GM21528 (cell line): ENCODE data around the gene PER3.

Experiments used
- ATAC-seq: cut with Tn5 transposase; IDR thresholded peaks from one replicate; pipeline ENCODE4 v1.9.1; 2021; ENCODE audit warnings: mild to moderate bottlenecking, moderate library complexity; ENCODE audit not compliant: unreplicated experiment, low FRiP score

Gene PER3

DNA sequence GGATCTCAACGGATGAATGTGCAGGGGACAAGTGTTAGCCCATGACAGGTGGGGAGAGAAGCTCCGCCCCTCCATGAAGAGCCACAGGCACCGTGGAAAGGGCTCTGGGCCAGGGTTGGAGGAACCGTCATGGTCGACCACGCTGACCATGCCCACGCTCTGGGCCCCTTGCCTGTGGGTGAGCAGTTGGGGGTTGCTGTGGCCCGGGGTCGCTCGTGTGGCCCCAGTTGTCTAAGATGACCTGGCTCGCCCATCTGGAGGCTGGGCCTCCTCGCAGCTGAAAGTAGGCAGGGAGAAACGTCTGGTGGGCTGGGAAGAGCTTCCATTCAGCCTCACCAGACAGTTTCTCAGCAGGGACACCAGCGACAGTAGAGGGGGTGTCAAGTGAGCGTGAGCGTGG is 81.9 kb downstream of the PER3 start:
- no peak for ATAC-seq

GRCh38 chr1:7868070-7868780 is 84.1 kb downstream of the PER3 start:
- no peak for ATAC-seq

- ATAC-seq, result no peak
Measured at GRCh38 chr1:7869136-7869920, 85.2 kb downstream of the PER3 start.

DNA sequence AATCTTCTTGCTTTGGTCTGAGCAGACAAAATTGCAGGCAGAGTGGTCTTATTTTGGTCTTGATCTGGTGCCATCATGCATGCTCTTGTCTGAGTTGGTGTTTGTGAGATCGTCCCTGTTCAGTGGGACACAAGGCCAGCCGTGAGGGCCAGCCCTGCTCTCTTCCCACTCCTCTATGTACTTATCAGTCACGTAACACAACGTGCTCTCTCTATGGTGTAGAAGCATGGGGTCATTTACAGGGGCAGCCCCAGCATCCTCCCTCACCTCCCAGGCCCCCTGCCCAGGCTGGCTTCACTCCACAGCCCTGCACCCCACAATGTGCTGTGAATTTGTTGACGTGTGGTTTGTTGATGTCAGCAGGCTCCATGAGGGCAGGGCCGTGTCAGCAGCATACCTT is 87.0 kb downstream of the PER3 start:
- ATAC-seq, result no peak

DNA sequence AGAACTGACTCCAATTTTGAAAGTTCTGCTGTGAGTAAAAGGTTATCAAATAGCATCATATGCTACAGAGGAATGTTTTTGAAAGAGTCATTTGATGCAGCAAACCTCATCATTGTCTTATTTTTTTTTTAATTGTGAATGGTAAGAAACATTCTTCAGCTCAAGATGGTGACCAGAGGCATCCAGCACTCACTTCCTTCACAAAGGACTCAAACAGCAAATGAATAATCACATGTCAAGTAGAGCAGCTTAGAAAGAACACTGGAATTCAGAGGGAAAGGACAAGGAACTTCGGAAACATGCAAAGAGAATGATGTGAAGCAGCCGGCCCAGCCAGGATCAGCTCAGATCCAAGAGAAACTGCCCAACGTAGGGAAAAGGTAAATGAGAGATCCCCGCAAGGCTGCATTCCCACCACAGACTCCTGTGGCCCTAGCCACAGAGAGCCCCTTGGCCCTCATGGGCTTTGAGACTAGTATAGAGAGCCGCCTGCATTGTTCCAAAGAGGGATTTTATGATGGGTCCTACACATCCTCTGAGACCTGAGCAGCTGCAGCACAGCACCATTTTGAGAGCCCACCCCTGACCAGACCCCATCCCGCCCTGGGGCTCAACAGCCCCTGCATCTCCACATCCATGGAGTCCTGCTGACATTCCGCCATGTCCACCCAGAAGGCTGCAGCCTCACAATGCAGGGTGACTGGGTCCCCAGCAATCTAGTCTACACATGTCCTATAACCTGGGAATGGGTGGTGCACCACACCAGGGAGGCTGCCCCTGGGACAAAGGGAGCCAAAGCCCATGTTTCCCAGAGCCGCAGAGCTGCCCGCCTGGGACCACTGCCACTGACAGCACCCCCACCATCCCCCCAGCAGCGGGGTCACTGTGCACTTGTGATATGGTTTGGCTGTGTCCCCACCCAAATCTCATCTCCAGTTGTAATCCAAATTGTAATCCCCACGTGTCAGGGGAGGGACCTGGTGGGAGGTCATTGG is 90.0 kb downstream of the PER3 start:
- ATAC-seq, result no peak

- no peak for ATAC-seq
Measured at GRCh38 chr1:7878027-7878426, 93.9 kb downstream of the PER3 start.

DNA sequence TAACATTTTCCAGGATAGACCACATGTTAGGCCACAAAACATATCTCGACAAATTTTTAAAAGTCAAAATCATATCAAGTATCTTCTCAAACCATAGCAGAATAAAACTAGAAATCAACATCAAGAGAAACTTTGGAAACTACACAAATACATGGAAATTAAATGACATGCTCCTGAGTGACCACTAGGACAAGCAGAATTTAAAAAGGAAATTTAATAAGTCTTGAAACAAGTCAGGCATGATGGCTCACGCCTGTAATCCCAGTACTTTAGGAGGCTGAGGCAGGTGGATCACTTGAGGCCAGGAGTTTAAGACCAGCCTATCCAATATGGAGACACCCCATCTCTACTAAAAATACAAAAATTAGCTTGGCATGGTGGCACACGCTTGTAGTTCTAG is 95.1 kb downstream of the PER3 start:
- ATAC-seq, result no peak

DNA sequence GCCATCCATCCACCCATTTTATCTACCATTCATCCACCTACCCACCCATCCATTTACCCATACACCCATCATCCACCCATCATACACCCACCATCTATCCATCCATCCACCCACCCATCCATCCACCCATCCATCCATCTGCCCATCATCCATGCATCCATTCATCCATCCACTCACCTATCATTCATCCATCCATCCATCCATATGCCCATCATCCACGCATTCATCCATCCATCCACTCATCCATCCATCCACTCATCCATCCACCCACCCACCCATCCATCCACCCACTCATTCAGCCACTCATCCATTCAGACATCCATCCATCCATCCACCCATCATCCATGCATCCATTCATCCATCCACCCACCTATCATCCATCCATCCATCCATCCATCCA is 100.7 kb downstream of the PER3 start:
- no peak for ATAC-seq

GRCh38 chr1:7885513-7886404 is 101.7 kb downstream of the PER3 start:
- ATAC-seq, result no peak

- ATAC-seq, result no peak
Measured at GRCh38 chr1:7886405-7886745, 102.3 kb downstream of the PER3 start.

GRCh38 chr1:7888248-7889081 is 104.4 kb downstream of the PER3 start:
- ATAC-seq, result no peak

- no peak for ATAC-seq
Measured at GRCh38 chr1:7890853-7891252, 106.8 kb downstream of the PER3 start.

GRCh38 chr1:7891804-7892203 is 107.7 kb downstream of the PER3 start:
- ATAC-seq, result no peak

DNA sequence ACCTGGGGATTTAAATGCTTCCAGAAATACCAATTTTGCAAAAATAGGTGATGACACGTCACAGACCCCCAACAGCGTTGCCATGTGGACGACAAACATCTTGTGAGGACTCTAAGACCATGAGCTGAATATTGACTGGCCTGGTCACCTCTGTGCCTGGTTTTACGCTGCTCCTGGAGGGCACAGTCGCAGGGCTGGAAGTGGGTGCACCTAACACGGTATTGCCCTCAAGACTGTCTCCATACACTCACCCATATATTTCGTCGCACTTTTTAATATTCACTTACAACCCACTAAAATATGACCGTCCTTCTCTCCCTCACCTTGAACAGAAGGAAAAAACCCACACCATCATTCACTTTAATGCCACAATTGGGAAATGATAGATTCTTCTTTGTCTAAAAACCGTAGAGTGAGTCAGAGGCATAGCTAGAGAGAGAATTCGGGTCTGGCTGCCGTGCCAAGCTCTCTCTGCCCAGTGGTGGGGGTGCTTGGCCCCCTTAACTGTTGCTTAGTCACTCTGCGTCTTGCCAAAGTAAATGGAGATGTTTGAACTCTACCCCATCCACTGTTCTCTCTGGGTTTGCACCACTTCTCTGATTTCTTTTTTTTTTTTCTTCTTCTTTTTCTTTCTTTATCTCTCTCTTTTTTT is 109.6 kb downstream of the PER3 start:
- ATAC-seq, result no peak
